RWPE2 (cell line): ENCODE data around the gene SLC2A9.

Source experiments
- ATAC-seq: fragments of 200-7000 bp; cut with Tn5 transposase; 3 replicates; pipeline ENCODE4 v1.9.1; 2021; ENCODE audit warnings: low read depth
- DNase-seq: peaks from one replicate; pipeline ENCODE4 v3.0.0-alpha.2; 2020; ENCODE audit warnings: low spot score
- H3K27ac ChIP-seq: fragments of 450-650 bp; 2 replicates; pipeline ENCODE4 v1.5.1; 2017; ENCODE audit warnings: mild to moderate bottlenecking; ENCODE audit not compliant: poor library complexity, severe bottlenecking
- H3K27me3 ChIP-seq: fragments of 250-450 bp; sonication (Bioruptor Pico); 2 replicates; pipeline ENCODE4 v1.5.1; 2021; ENCODE audit warnings: mild to moderate bottlenecking, moderate library complexity; ENCODE audit not compliant: insufficient read depth, poor library complexity, severe bottlenecking
- H3K36me3 ChIP-seq: fragments of 250-450 bp; sonication (Bioruptor Pico); 2 replicates; pipeline ENCODE4 v1.5.1; 2020; ENCODE audit warnings: low read depth, mild to moderate bottlenecking, moderate library complexity
- H3K4me1 ChIP-seq: fragments of 250-450 bp; sonication (Bioruptor Pico); 2 replicates; pipeline ENCODE4 v1.5.1; 2021; ENCODE audit warnings: mild to moderate bottlenecking, moderate library complexity; ENCODE audit not compliant: insufficient read depth, poor library complexity, severe bottlenecking
- H3K4me3 ChIP-seq: fragments of 250-450 bp; sonication (Bioruptor Pico); 2 replicates; pipeline ENCODE4 v1.5.1; 2021; ENCODE audit warnings: mild to moderate bottlenecking, moderate library complexity; ENCODE audit not compliant: severe bottlenecking
- H3K9me3 ChIP-seq: fragments of 250-450 bp; sonication (Bioruptor Pico); 2 replicates; pipeline ENCODE4 v1.5.1; 2021; ENCODE audit warnings: mild to moderate bottlenecking, moderate library complexity; ENCODE audit not compliant: severe bottlenecking
- CTCF ChIP-seq: fragments of 450-650 bp; IDR thresholded peaks from one replicate; pipeline ENCODE4 v1.5.1; 2017; ENCODE audit warnings: mild to moderate bottlenecking, moderate library complexity; ENCODE audit not compliant: poor library complexity, severe bottlenecking

The SLC2A9 gene

GRCh38 chr4:10017037-10017893, 4.0 kb downstream of the SLC2A9 start:
- H3K4me1 ChIP-seq, result peaks cover 17% of the 10 kb centered on the region
- H3K9me3 ChIP-seq, result no peaks in the 10 kb centered on the region
- no peak for TF ChIP-seq CTCF

GRCh38 chr4:10016169-10016568, 5.1 kb downstream of the SLC2A9 start:
- ATAC-seq (no peak), DNase-seq (no peak)
- Histone ChIP-seq H3K9me3 (no peaks in the 10 kb centered on the region), H3K4me3 (no peak overlapping the region), H3K27ac (no peak overlapping the region), H3K4me1 (peaks cover 10% of the 10 kb centered on the region), H3K27me3 (no peaks in the 10 kb centered on the region), H3K36me3 (peaks cover 77% of the 10 kb centered on the region)
- no peak for TF ChIP-seq CTCF

More at GRCh38 chr4:10017037-10017893, 4.0 kb downstream of the SLC2A9 start:
- DNase-seq, result no peak
- no peaks in the 10 kb centered on the region for H3K27me3 ChIP-seq
- peaks cover 66% of the 10 kb centered on the region for H3K36me3 ChIP-seq
- no peak for ATAC-seq
- H3K4me3 ChIP-seq, result no peak overlapping the region
- H3K27ac ChIP-seq, result no peak overlapping the region

GRCh38 chr4:10015140-10015753, 6.0 kb downstream of the SLC2A9 start:
- Histone ChIP-seq H3K9me3 (no peaks in the 10 kb centered on the region), H3K4me3 (no peak overlapping the region), H3K36me3 (peaks cover 82% of the 10 kb centered on the region), H3K4me1 (peaks cover 14% of the 10 kb centered on the region), H3K27ac (no peak overlapping the region), H3K27me3 (no peaks in the 10 kb centered on the region)
- peak; percentile 61 for TF ChIP-seq CTCF
- DNase-seq, result no peak
- ATAC-seq, result no peak

- H3K27ac ChIP-seq, result no peak overlapping the region
- ATAC-seq (peak; percentile 44; the same call in 2 of the 3 replicates), DNase-seq (no peak)
- peaks cover 20% of the 10 kb centered on the region for H3K4me1 ChIP-seq
- peak; percentile 41 for TF ChIP-seq CTCF
- peaks cover 76% of the 10 kb centered on the region for H3K36me3 ChIP-seq
- H3K9me3 ChIP-seq, result no peaks in the 10 kb centered on the region
- no peak overlapping the region for H3K4me3 ChIP-seq
- no peaks in the 10 kb centered on the region for H3K27me3 ChIP-seq
Observed at GRCh38 chr4:10013722-10014121, 7.6 kb downstream of the SLC2A9 start.
